Activated naive CD4-positive, alpha-beta T cell treated with Interleukin-2 at 50 U/mL for 16 hours (primary cell): Measurements from ENCODE around the gene FGF16.
"Not testable (repeated sequence)": the region's sequence is repeated elsewhere in the genome, so short reads cannot be mapped to it uniquely, and the experiment has no call there.

ENCODE experiments used
- DNase-seq: peaks from one replicate; pipeline ENCODE4 v3.0.0-alpha.2; 2020

FGF16 gene

GRCh38 chrX:77446908-77447652 lies at the start of gene FGF16:
TSS of gene FGF16 (plus strand) at chrX:77447389. CDS start at chrX:77447675, 286 bp downstream.
- DNase-seq = peak; percentile 4

GRCh38 chrX:77398330-77398954 lies 48.7 kb upstream of the FGF16 start:
- no peak for DNase-seq

- DNase-seq = no peak
These were observed 42.8 kb upstream of the FGF16 start for GRCh38 chrX:77404419-77404818.

GRCh38 chrX:77407821-77408220 lies 39.4 kb upstream of the FGF16 start:
- not testable (repeated sequence) for DNase-seq

- DNase-seq = no peak
These were observed 34.6 kb upstream of the FGF16 start for GRCh38 chrX:77412631-77413030.

- no peak for DNase-seq
These were observed 32.0 kb upstream of the FGF16 start for GRCh38 chrX:77415161-77415560.

- no peak for DNase-seq
These were observed 31.3 kb upstream of the FGF16 start for GRCh38 chrX:77415882-77416281.

- no peak for DNase-seq
These were observed 24.1 kb upstream of the FGF16 start for GRCh38 chrX:77422891-77423648.

- DNase-seq = no peak
These were observed 20.4 kb upstream of the FGF16 start for GRCh38 chrX:77426811-77427210.

GRCh38 chrX:77427611-77428010 lies 19.6 kb upstream of the FGF16 start:
- no peak for DNase-seq

- no peak for DNase-seq
These were observed 18.6 kb upstream of the FGF16 start for GRCh38 chrX:77428551-77428950.

- DNase-seq = no peak
These were observed 16.0 kb upstream of the FGF16 start for GRCh38 chrX:77431227-77431626.

GRCh38 chrX:77433001-77433400 lies 14.2 kb upstream of the FGF16 start:
- no peak for DNase-seq

GRCh38 chrX:77434962-77435361 lies 12.2 kb upstream of the FGF16 start:
- DNase-seq = no peak

- DNase-seq = no peak
These were observed 10.9 kb upstream of the FGF16 start for GRCh38 chrX:77436271-77436670.

- DNase-seq = no peak
These were observed 10.5 kb upstream of the FGF16 start for GRCh38 chrX:77436682-77437081.

GRCh38 chrX:77440330-77440729 lies 6.9 kb upstream of the FGF16 start:
- DNase-seq = no peak

- no peak for DNase-seq
These were observed 6.2 kb upstream of the FGF16 start for GRCh38 chrX:77441033-77441432.

- DNase-seq = no peak
These were observed 5.7 kb upstream of the FGF16 start for GRCh38 chrX:77441479-77441878.

- no peak for DNase-seq
These were observed 4.5 kb upstream of the FGF16 start for GRCh38 chrX:77442728-77443127.

GRCh38 chrX:77444075-77444474 lies 3.1 kb upstream of the FGF16 start:
- DNase-seq = no peak

- DNase-seq = no peak
These were observed 2.6 kb upstream of the FGF16 start for GRCh38 chrX:77444545-77444944.

GRCh38 chrX:77446029-77446585 lies 1.1 kb upstream of the FGF16 start:
- DNase-seq = no peak
